ENCODE data around the gene LIN7B.
A peak's percentile ranks its signal among the peaks of the same experiment; 100 is the strongest.

LIN7B gene

DNA sequence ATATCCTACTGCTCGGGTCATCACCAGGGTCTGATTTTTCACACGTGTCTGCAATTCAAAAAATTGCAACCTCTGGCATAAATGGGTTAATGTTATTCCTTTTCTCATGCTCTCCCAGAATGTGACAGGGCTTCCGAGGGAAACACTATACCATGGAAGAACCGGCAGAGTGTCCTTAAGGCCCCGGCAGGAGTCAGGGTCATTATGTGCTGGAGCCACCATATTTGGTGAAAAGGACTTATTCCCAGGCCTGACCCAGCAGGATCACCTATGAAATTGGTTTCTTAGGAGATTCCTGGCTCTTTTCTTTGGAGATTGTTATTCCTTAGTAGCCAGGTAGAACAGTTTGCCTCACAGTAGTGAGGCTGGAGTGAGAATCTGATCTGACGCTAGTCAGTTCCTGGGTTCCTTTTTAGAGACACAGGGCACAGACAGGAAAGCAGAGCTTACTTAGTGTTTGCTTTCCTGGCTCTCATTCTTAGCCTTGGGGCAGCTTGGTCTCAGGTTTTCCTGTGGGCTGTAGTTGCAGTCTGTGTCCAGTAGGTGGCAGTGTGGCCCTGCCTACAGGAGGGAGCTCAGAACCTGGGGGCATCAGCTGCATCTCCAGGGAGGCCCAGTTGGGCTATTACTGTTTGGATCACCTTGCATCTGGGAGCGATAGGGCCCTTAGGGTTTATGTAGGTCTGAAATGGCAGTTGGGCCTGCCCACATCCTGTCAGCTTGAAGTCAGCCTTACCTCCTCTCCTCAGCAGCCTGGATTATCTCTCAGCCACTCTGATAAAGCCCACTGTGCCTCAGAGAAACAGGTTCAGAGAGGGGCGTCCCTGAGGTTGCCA lies 16.5 kb upstream of the LIN7B start:
- Histone ChIP-seq H3K9ac (ENCODE audit: insufficient read length, low read depth) (peak overlapping the region; percentile 13), H3K9me3 (ENCODE audit: insufficient read depth, low read length) (no peaks in the 10 kb centered on the region), H3K4me3 (ENCODE audit: insufficient read length, low read depth) (no peak overlapping the region), H3K27me3 (ENCODE audit: insufficient read depth, insufficient read length) (no peaks in the 10 kb centered on the region), H3K36me3 (ENCODE audit: insufficient read depth, insufficient read length, low read length) (peaks cover 84% of the 10 kb centered on the region), H3K4me1 (ENCODE audit: insufficient read depth, insufficient read length) (peaks cover 17% of the 10 kb centered on the region)
- no peak for TF ChIP-seq SUZ12 (IDR thresholded peaks at IDR 0.05; ENCODE audit: extremely low read depth, insufficient read depth, insufficient read length)
- no peak for TF ChIP-seq YY1 (IDR thresholded peaks at IDR 0.05; ENCODE audit: insufficient read depth, insufficient read length)
- no peak for TF ChIP-seq ZNF274 (IDR thresholded peaks at IDR 0.05; ENCODE audit: low read depth, low read length)
- DNase-seq (ENCODE audit: low read depth, low spot score) = no peak

- peaks cover 21% of the 10 kb centered on the region for H3K4me1 ChIP-seq (ENCODE audit: insufficient read depth, insufficient read length)
- no peak for TF ChIP-seq ZNF274 (IDR thresholded peaks at IDR 0.05; ENCODE audit: low read depth, low read length)
- no peak for TF ChIP-seq SUZ12 (IDR thresholded peaks at IDR 0.05; ENCODE audit: extremely low read depth, insufficient read depth, insufficient read length)
- TF ChIP-seq YY1 (IDR thresholded peaks at IDR 0.05; ENCODE audit: insufficient read depth, insufficient read length) = no peak
- no peaks in the 10 kb centered on the region for H3K27me3 ChIP-seq (ENCODE audit: insufficient read depth, insufficient read length)
- no peak for DNase-seq (ENCODE audit: low read depth, low spot score)
- H3K9ac ChIP-seq (ENCODE audit: insufficient read length, low read depth) = no peak overlapping the region
- H3K36me3 ChIP-seq (ENCODE audit: insufficient read depth, insufficient read length, low read length) = peaks cover 87% of the 10 kb centered on the region
- H3K4me3 ChIP-seq (ENCODE audit: insufficient read length, low read depth) = no peak overlapping the region
- no peaks in the 10 kb centered on the region for H3K9me3 ChIP-seq (ENCODE audit: insufficient read depth, low read length)
These were observed 15.4 kb upstream of the LIN7B start for GRCh38 chr19:49098795-49099194.

- H3K27me3 ChIP-seq (ENCODE audit: insufficient read depth, insufficient read length) = no peaks in the 10 kb centered on the region
- no peak overlapping the region for H3K9ac ChIP-seq (ENCODE audit: insufficient read length, low read depth)
- H3K9me3 ChIP-seq (ENCODE audit: insufficient read depth, low read length) = no peaks in the 10 kb centered on the region
- no peak overlapping the region for H3K4me3 ChIP-seq (ENCODE audit: insufficient read length, low read depth)
- peaks cover 85% of the 10 kb centered on the region for H3K36me3 ChIP-seq (ENCODE audit: insufficient read depth, insufficient read length, low read length)
- no peak for DNase-seq (ENCODE audit: low read depth, low spot score)
- TF ChIP-seq ZNF274 (IDR thresholded peaks at IDR 0.05; ENCODE audit: low read depth, low read length) (no peak), SUZ12 (IDR thresholded peaks at IDR 0.05; ENCODE audit: extremely low read depth, insufficient read depth, insufficient read length) (no peak), YY1 (IDR thresholded peaks at IDR 0.05; ENCODE audit: insufficient read depth, insufficient read length) (no peak)
- H3K4me1 ChIP-seq (ENCODE audit: insufficient read depth, insufficient read length) = peaks cover 16% of the 10 kb centered on the region
These were observed 13.0 kb upstream of the LIN7B start for GRCh38 chr19:49101160-49101559.

DNA sequence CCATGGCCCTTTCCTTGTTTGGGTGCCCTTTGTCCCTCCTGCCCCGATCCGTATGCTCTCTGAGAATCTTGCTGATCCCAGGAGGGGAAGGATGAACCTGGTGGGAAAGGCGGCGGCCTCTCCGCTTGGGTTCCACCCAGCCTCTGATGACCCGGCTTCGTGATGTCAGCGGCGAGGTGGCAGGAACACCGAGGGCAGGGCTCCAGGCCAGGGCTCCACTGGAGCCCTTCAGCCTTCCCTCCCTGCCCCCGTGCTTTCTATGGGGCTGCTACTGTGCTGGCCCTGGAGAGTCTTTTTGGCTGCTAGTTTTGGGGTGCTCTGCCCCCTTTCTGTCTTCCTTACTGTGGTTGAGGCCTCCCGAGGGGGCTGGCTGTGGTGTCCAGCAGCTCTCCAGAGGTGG lies 11.9 kb upstream of the LIN7B start:
- TF ChIP-seq SUZ12 (IDR thresholded peaks at IDR 0.05; ENCODE audit: extremely low read depth, insufficient read depth, insufficient read length) (no peak), ZNF274 (IDR thresholded peaks at IDR 0.05; ENCODE audit: low read depth, low read length) (no peak), YY1 (IDR thresholded peaks at IDR 0.05; ENCODE audit: insufficient read depth, insufficient read length) (no peak)
- Histone ChIP-seq H3K9me3 (ENCODE audit: insufficient read depth, low read length) (no peaks in the 10 kb centered on the region), H3K4me1 (ENCODE audit: insufficient read depth, insufficient read length) (peaks cover 23% of the 10 kb centered on the region), H3K9ac (ENCODE audit: insufficient read length, low read depth) (no peak overlapping the region), H3K27me3 (ENCODE audit: insufficient read depth, insufficient read length) (no peaks in the 10 kb centered on the region), H3K36me3 (ENCODE audit: insufficient read depth, insufficient read length, low read length) (peaks cover 87% of the 10 kb centered on the region), H3K4me3 (ENCODE audit: insufficient read length, low read depth) (no peak overlapping the region)
- DNase-seq (ENCODE audit: low read depth, low spot score) = no peak

DNA sequence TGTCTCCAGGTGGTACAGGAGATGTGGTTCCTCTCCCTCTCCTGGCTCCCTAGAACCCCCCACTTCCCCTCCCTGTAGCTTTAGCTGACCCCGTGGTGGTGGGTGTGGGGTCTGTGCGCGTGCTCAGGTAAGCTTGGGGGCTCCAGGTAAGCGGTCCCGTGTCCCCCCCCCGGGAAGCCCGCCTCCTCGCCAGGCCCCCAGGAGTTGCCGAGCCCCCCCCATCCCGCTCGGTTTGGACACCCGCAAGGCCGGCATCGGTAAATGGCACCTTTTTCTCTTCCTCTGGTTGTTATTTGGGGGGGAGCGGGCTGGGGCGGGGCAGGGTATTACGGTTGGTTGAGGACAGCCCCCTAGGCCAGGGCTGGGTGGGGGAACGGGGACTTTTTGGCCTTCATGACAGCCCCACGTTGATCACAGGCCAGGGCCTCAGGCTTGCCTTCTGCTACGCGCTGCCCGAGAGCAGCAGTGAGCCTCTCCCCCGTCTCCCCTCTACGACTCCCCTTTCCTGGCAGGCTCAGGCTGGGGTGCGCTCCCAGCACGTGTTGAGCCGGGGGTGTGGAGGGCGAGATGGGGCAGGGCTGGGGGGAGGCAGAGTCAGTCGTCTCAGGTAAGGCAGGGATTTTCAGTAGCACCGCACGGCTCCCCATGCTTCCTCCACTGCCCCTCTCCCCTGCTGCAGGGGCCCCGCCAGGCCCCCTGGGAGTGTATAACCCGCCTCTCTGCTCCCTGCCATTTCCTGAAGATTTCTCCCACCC lies 10.7 kb upstream of the LIN7B start:
- DNase-seq (ENCODE audit: low read depth, low spot score) = no peak
- TF ChIP-seq ZNF274 (IDR thresholded peaks at IDR 0.05; ENCODE audit: low read depth, low read length) = no peak
- no peak for TF ChIP-seq SUZ12 (IDR thresholded peaks at IDR 0.05; ENCODE audit: extremely low read depth, insufficient read depth, insufficient read length)
- no peak for TF ChIP-seq YY1 (IDR thresholded peaks at IDR 0.05; ENCODE audit: insufficient read depth, insufficient read length)
- Histone ChIP-seq H3K9ac (ENCODE audit: insufficient read length, low read depth) (no peak overlapping the region), H3K27me3 (ENCODE audit: insufficient read depth, insufficient read length) (no peaks in the 10 kb centered on the region), H3K4me1 (ENCODE audit: insufficient read depth, insufficient read length) (peaks cover 18% of the 10 kb centered on the region), H3K4me3 (ENCODE audit: insufficient read length, low read depth) (no peak overlapping the region), H3K36me3 (ENCODE audit: insufficient read depth, insufficient read length, low read length) (peaks cover 88% of the 10 kb centered on the region), H3K9me3 (ENCODE audit: insufficient read depth, low read length) (no peaks in the 10 kb centered on the region)

DNA sequence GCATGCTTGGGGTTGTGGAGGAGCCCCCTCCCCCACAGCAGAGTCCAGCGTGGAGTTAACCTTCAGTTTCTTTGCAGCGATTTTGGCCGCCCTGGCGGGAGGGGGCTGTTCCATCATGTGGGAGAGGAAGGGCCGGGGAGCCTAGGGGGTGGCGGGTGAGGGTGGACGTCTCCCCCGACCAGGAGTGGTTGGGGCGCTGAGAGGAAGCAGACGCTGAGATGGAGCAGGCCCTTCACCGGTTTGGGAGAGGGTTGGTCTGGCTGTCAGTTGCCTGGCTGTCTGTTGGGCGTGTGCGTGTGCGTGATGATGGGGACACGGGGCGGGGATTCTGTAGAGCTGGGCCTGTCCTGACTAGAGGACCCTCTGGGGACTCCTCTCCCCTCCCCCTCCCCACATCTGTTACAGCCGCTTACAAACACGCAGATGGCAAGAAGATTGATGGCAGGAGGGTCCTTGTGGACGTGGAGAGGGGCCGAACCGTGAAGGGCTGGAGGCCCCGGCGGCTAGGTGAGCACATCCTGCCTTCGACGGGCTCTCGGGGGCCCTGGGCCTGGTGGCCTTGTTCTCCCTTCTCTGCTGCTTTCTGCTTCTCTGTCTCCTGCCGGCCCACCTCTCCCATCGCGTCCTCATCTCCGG lies 9.8 kb upstream of the LIN7B start:
- Histone ChIP-seq H3K9me3 (ENCODE audit: insufficient read depth, low read length) (no peaks in the 10 kb centered on the region), H3K36me3 (ENCODE audit: insufficient read depth, insufficient read length, low read length) (peaks cover 89% of the 10 kb centered on the region), H3K9ac (ENCODE audit: insufficient read length, low read depth) (no peak overlapping the region), H3K27me3 (ENCODE audit: insufficient read depth, insufficient read length) (no peaks in the 10 kb centered on the region), H3K4me3 (ENCODE audit: insufficient read length, low read depth) (no peak overlapping the region), H3K4me1 (ENCODE audit: insufficient read depth, insufficient read length) (peaks cover 18% of the 10 kb centered on the region)
- TF ChIP-seq SUZ12 (IDR thresholded peaks at IDR 0.05; ENCODE audit: extremely low read depth, insufficient read depth, insufficient read length) = no peak
- no peak for DNase-seq (ENCODE audit: low read depth, low spot score)

GRCh38 chr19:49106648-49107135 lies 7.5 kb upstream of the LIN7B start:
- peaks cover 79% of the 10 kb centered on the region for H3K36me3 ChIP-seq (ENCODE audit: insufficient read depth, insufficient read length, low read length)
- no peak for DNase-seq (ENCODE audit: low read depth, low spot score)

More at GRCh38 chr19:49106648-49107135, 7.5 kb upstream of the LIN7B start:
- TF ChIP-seq ZNF274 (IDR thresholded peaks at IDR 0.05; ENCODE audit: low read depth, low read length) (no peak), SUZ12 (IDR thresholded peaks at IDR 0.05; ENCODE audit: extremely low read depth, insufficient read depth, insufficient read length) (no peak)
- Histone ChIP-seq H3K27me3 (ENCODE audit: insufficient read depth, insufficient read length) (no peaks in the 10 kb centered on the region), H3K4me3 (ENCODE audit: insufficient read length, low read depth) (no peak overlapping the region), H3K4me1 (ENCODE audit: insufficient read depth, insufficient read length) (peaks cover 11% of the 10 kb centered on the region), H3K9ac (ENCODE audit: insufficient read length, low read depth) (peak overlapping the region; percentile 57), H3K9me3 (ENCODE audit: insufficient read depth, low read length) (no peaks in the 10 kb centered on the region)

Measured in NT2/D1 (cell line).